Measurements from ENCODE around the gene SCN5A. TPM values are rescaled to one million over a fixed set of nuclear protein-coding genes. Genes with fewer than 3 reads are reported as not detected.

The SCN5A gene
- total and polyA plus RNA-seq, 2 experiments from 2014 or later, result 0.97 to 1.3 TPM

- 83% methylated on average over 7 of the region's 7 CpGs for WGBS (ENCODE audit: low lambda C conversion rate, missing lambda C conversion rate)
- H3K27ac ChIP-seq, result no peak overlapping the region
Observed at GRCh38 chr3:38560996-38561717, 88.3 kb downstream of the SCN5A start.

DNA sequence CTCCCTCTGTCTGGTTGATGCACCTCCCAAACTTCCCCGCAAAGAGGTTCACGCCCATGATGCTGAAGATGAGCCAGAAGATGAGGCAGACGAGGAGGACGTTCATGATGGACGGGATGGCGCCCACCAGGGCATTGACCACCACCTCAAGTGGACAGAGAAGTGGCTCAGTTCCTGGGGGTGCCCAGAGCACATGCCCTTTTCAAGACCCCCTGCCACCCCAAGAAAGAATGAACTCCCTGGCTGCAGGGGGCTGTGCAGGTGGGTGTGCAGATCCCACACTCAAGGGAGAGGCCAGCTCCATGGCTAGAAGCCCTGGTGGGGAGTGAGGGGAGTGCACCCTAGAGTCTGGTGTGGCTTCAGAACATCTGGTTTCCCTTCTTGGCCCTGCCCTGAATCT, 89.2 kb downstream of the SCN5A start:
- Histone ChIP-seq H3K9me2 (replicated peaks; ENCODE audit: insufficient read depth) (no peaks in the 10 kb centered on the region), H3K4me2 (no peak overlapping the region), H3K4me1 (ENCODE audit: insufficient read depth) (no peaks in the 10 kb centered on the region), H3K27ac (no peak overlapping the region), H3K27me3 (no peaks in the 10 kb centered on the region), H3K36me3 (replicated peaks; ENCODE audit: insufficient read depth, low read depth) (no peaks in the 10 kb centered on the region), H3K9me3 (ENCODE audit: low read depth) (no peaks in the 10 kb centered on the region), H3K4me3 (no peak overlapping the region), H3K79me2 (no peaks in the 10 kb centered on the region), H2AFZ (no peak overlapping the region), H4K20me1 (ENCODE audit: insufficient read depth, poor library complexity, severe bottlenecking) (no peaks in the 10 kb centered on the region)
- WGBS (ENCODE audit: low lambda C conversion rate, missing lambda C conversion rate), result 95% methylated on average over 6 of the region's 6 CpGs
- TF ChIP-seq CTCF (IDR thresholded peaks at IDR 0.05; ENCODE audit: poor library complexity) (no peak), EZH2phosphoT487 (IDR thresholded peaks at IDR 0.05; ENCODE audit: low read depth, severe bottlenecking, unreplicated experiment) (no peak), EZH2 (IDR thresholded peaks at IDR 0.05; ENCODE audit: borderline replicate concordance) (no peak)
- no peak for DNase-seq (ENCODE audit: low spot score)

More at GRCh38 chr3:38560996-38561717, 88.3 kb downstream of the SCN5A start:
- TF ChIP-seq EZH2phosphoT487 (IDR thresholded peaks at IDR 0.05; ENCODE audit: low read depth, severe bottlenecking, unreplicated experiment) (no peak), CTCF (IDR thresholded peaks at IDR 0.05; ENCODE audit: poor library complexity) (no peak), EZH2 (IDR thresholded peaks at IDR 0.05; ENCODE audit: borderline replicate concordance) (no peak)
- H3K79me2 ChIP-seq, result no peaks in the 10 kb centered on the region
- DNase-seq (ENCODE audit: low spot score), result no peak
- no peak overlapping the region for H3K4me3 ChIP-seq
- no peaks in the 10 kb centered on the region for H3K4me1 ChIP-seq (ENCODE audit: insufficient read depth)
- H3K4me2 ChIP-seq, result no peak overlapping the region
- no peaks in the 10 kb centered on the region for H4K20me1 ChIP-seq (ENCODE audit: insufficient read depth, poor library complexity, severe bottlenecking)
- H3K27me3 ChIP-seq, result no peaks in the 10 kb centered on the region
- H3K9me3 ChIP-seq (ENCODE audit: low read depth), result no peaks in the 10 kb centered on the region
- no peaks in the 10 kb centered on the region for H3K9me2 ChIP-seq (replicated peaks; ENCODE audit: insufficient read depth)
- H3K36me3 ChIP-seq (replicated peaks; ENCODE audit: insufficient read depth, low read depth), result no peaks in the 10 kb centered on the region
- no peak overlapping the region for H2AFZ ChIP-seq

DNA sequence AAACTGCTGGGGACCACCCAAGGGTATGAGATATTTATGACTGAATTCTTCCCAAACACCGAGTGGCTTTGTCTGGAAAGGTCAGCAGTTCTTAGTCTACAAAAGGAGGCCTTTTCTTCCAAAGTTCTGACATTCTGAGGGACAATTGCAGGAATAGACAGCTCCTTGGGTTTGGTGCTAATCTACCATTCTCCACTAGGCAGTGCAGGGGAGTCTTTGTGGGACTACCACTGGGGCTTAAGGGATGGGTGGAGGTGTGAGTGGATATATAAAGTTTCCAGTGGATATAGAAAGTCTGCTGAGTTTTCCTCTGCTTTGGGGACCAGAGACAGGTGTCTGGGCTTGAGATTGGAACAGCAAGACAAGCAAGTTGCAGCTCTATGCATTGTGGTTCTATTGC, 90.6 kb downstream of the SCN5A start:
- H3K9me3 ChIP-seq (ENCODE audit: low read depth), result no peaks in the 10 kb centered on the region
- no peak overlapping the region for H2AFZ ChIP-seq
- 68% methylated on average over 1 of the region's 1 CpG for WGBS (ENCODE audit: low lambda C conversion rate, missing lambda C conversion rate)
- no peaks in the 10 kb centered on the region for H3K9me2 ChIP-seq (replicated peaks; ENCODE audit: insufficient read depth)
- H3K4me3 ChIP-seq, result no peak overlapping the region
- H3K4me2 ChIP-seq, result no peak overlapping the region
- no peaks in the 10 kb centered on the region for H3K4me1 ChIP-seq (ENCODE audit: insufficient read depth)
- no peaks in the 10 kb centered on the region for H3K36me3 ChIP-seq (replicated peaks; ENCODE audit: insufficient read depth, low read depth)
- H4K20me1 ChIP-seq (ENCODE audit: insufficient read depth, poor library complexity, severe bottlenecking), result no peaks in the 10 kb centered on the region
- TF ChIP-seq CTCF (IDR thresholded peaks at IDR 0.05; ENCODE audit: poor library complexity) (no peak), EZH2 (IDR thresholded peaks at IDR 0.05; ENCODE audit: borderline replicate concordance) (no peak), EZH2phosphoT487 (IDR thresholded peaks at IDR 0.05; ENCODE audit: low read depth, severe bottlenecking, unreplicated experiment) (no peak)
- H3K27ac ChIP-seq, result no peak overlapping the region
- H3K27me3 ChIP-seq, result no peaks in the 10 kb centered on the region
- H3K79me2 ChIP-seq, result no peaks in the 10 kb centered on the region
- no peak for DNase-seq (ENCODE audit: low spot score)

All from hepatocyte (in vitro differentiated cells).